Glutamatergic neuron (in vitro differentiated cells): ENCODE measurements around the gene MORC2. TPM values are rescaled to one million over a fixed set of nuclear protein-coding genes. Genes with fewer than 3 reads are reported as not detected.
A peak's percentile ranks its signal among the peaks of the same experiment; 100 is the strongest.

Experiments
- DNase-seq: peaks from one replicate; pipeline ENCODE4 v3.0.0; 2022
- H3K27ac Mint-ChIP-seq: one replicate; pipeline ENCODE4 v1.8.0; 2020; ENCODE audit warnings: mild to moderate bottlenecking, mixed read lengths, inconsistent platforms; ENCODE audit not compliant: unreplicated experiment
- H3K27me3 Mint-ChIP-seq: one replicate; pipeline ENCODE4 v1.8.0; 2020; ENCODE audit warnings: mild to moderate bottlenecking, moderate library complexity, mixed read lengths, inconsistent platforms; ENCODE audit not compliant: unreplicated experiment
- H3K36me3 Mint-ChIP-seq: one replicate; pipeline ENCODE4 v1.8.0; 2020; ENCODE audit warnings: mild to moderate bottlenecking, mixed read lengths, inconsistent platforms; ENCODE audit not compliant: unreplicated experiment
- H3K4me1 Mint-ChIP-seq: one replicate; pipeline ENCODE4 v1.8.0; 2020; ENCODE audit warnings: mild to moderate bottlenecking, low read depth, mixed read lengths, inconsistent platforms; ENCODE audit not compliant: unreplicated experiment
- H3K4me3 Mint-ChIP-seq: one replicate; pipeline ENCODE4 v1.8.0; 2020; ENCODE audit warnings: mild to moderate bottlenecking, mixed read lengths, inconsistent platforms; ENCODE audit not compliant: unreplicated experiment
- H3K9me3 Mint-ChIP-seq: one replicate; pipeline ENCODE4 v1.8.0; 2020; ENCODE audit warnings: mild to moderate bottlenecking, moderate library complexity, mixed read lengths, inconsistent platforms; ENCODE audit not compliant: unreplicated experiment
- total RNA-seq: library from RNA; stranded (reverse); fragmentation: NEBNext Ultra II Directional; extraction: Animal tissue kit (Norgen Biotek cat#: 25700); gene quantifications from one replicate; pipeline ENCODE4 v1.2.1, GENCODE V29; 2021; ENCODE audit not compliant: unreplicated experiment
- TF ChIP-seq, protein P1 (sequence below): fragments of 200-600 bp; sonication (generic); IDR thresholded peaks from one replicate; pipeline ENCODE4 v1.5.0; 2021; ENCODE audit not compliant: partially characterized antibody, unreplicated experiment

MORC2 gene
- total RNA-seq, 1 donor from 2014 or later = 72.8 TPM

DNA sequence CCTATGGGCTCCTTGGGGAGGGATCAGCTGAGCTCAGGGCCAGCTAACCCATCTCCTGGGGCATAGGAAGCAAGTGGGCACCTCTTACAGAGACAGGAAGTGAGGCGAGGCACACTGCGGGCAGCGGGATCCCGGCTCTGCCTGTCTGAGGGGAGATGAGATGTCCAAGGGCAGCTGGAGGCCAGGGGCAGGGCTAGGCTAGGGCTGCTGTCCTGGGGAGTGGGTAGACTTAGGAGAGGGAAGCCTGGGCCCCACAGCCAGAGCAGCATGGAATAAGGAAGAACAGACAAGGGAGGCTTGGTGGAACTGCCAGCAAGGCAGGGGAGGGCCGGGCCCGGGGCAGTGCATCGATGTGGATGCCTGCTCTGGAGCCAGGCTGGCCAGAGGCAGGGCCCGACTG is 76.3 kb downstream of the MORC2 start:
- Mint-ChIP-seq H3K4me3 (no peak overlapping the region), H3K4me1 (peaks cover 8% of the 10 kb centered on the region), H3K9me3 (peaks cover 9% of the 10 kb centered on the region), H3K36me3 (no peaks in the 10 kb centered on the region), H3K27me3 (peaks cover 7% of the 10 kb centered on the region), H3K27ac (no peak overlapping the region)
- TF ChIP-seq, protein P1, sequence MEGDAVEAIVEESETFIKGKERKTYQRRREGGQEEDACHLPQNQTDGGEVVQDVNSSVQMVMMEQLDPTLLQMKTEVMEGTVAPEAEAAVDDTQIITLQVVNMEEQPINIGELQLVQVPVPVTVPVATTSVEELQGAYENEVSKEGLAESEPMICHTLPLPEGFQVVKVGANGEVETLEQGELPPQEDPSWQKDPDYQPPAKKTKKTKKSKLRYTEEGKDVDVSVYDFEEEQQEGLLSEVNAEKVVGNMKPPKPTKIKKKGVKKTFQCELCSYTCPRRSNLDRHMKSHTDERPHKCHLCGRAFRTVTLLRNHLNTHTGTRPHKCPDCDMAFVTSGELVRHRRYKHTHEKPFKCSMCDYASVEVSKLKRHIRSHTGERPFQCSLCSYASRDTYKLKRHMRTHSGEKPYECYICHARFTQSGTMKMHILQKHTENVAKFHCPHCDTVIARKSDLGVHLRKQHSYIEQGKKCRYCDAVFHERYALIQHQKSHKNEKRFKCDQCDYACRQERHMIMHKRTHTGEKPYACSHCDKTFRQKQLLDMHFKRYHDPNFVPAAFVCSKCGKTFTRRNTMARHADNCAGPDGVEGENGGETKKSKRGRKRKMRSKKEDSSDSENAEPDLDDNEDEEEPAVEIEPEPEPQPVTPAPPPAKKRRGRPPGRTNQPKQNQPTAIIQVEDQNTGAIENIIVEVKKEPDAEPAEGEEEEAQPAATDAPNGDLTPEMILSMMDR = no peak
- no peak for DNase-seq

- H3K36me3 Mint-ChIP-seq = no peaks in the 10 kb centered on the region
- peaks cover 8% of the 10 kb centered on the region for H3K4me1 Mint-ChIP-seq
- DNase-seq = no peak
- peaks cover 7% of the 10 kb centered on the region for H3K27me3 Mint-ChIP-seq
- peaks cover 7% of the 10 kb centered on the region for H3K9me3 Mint-ChIP-seq
- H3K4me3 Mint-ChIP-seq = no peak overlapping the region
- H3K27ac Mint-ChIP-seq = no peak overlapping the region
- TF ChIP-seq, protein P1 = no peak
Measured at GRCh38 chr22:30891781-30892180, 76.8 kb downstream of the MORC2 start.

- Mint-ChIP-seq H3K4me1 (peaks cover 8% of the 10 kb centered on the region), H3K27me3 (peaks cover 7% of the 10 kb centered on the region), H3K9me3 (peaks cover 9% of the 10 kb centered on the region), H3K27ac (no peak overlapping the region), H3K4me3 (no peak overlapping the region), H3K36me3 (no peaks in the 10 kb centered on the region)
- DNase-seq = no peak
- TF ChIP-seq, protein P1 = no peak
Measured at GRCh38 chr22:30891443-30891755, 77.2 kb downstream of the MORC2 start.

DNA sequence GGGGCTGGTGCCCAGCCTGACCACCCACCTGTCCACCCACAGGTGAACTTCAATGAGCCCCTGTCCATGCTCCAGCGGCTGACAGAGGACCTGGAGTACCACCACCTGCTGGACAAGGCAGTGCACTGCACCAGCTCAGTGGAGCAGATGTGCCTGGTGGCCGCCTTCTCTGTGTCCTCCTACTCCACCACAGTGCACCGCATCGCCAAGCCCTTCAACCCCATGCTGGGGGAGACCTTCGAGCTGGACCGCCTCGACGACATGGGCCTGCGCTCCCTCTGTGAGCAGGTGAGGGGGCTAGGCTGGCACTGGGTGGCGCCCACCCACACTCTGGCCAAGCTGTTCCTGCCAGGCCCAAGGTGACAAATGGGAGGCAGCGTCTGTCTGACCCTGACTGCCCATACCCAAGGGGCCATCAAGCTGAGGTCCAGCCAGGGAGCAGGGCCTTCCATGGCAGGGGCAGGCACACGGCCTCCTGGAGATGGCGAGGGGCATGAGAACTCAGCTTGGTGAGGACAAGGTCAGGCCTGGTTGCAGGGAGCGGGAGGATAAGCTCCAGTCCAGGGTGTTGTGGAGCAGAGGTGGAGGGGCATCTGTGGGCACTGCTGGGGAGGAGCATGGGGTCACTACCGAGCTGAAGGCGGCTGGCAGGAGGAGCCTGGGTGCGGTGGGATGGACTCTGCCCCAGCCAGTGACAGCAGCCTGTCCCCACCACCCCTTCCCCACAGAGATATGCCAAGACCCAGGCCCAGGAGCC is 77.7 kb downstream of the MORC2 start:
- H3K36me3 Mint-ChIP-seq = no peaks in the 10 kb centered on the region
- peaks cover 9% of the 10 kb centered on the region for H3K9me3 Mint-ChIP-seq
- H3K4me3 Mint-ChIP-seq = no peak overlapping the region
- TF ChIP-seq, protein P1 = peak; percentile 79
- H3K27ac Mint-ChIP-seq = no peak overlapping the region
- DNase-seq = peak; percentile 46
- H3K27me3 Mint-ChIP-seq = peaks cover 7% of the 10 kb centered on the region
- H3K4me1 Mint-ChIP-seq = peaks cover 8% of the 10 kb centered on the region

- H3K27ac Mint-ChIP-seq = no peak overlapping the region
- H3K27me3 Mint-ChIP-seq = peaks cover 7% of the 10 kb centered on the region
- DNase-seq = no peak
- no peaks in the 10 kb centered on the region for H3K36me3 Mint-ChIP-seq
- H3K4me1 Mint-ChIP-seq = peaks cover 8% of the 10 kb centered on the region
- no peak overlapping the region for H3K4me3 Mint-ChIP-seq
- H3K9me3 Mint-ChIP-seq = peaks cover 9% of the 10 kb centered on the region
- TF ChIP-seq, protein P1 = no peak
Measured at GRCh38 chr22:30889996-30890480, 78.5 kb downstream of the MORC2 start.
